GM12864 (cell line): Measurements from ENCODE around the gene VPS37C.
A peak's percentile ranks its signal among the peaks of the same experiment; 100 is the strongest.

Experiments
- DNase-seq: peaks from one replicate; pipeline ENCODE4 v3.0.0-alpha.2; 2011; ENCODE audit warnings: low read depth
- H3K4me3 ChIP-seq: 2 replicates; pipeline ENCODE4 v1.5.1; 2011; ENCODE audit warnings: mild to moderate bottlenecking, low read depth, low read length, control low read depth
- CTCF ChIP-seq: IDR thresholded peaks from 2 replicates; pipeline ENCODE4 v1.5.1; 2011; ENCODE audit warnings: low read depth, mild to moderate bottlenecking, moderate library complexity, low read length, control low read depth, inconsistent platforms; ENCODE audit errors: missing control alignments

Gene VPS37C

GRCh38 chr11:61195719-61196118 is 34.5 kb upstream of the VPS37C start:
- no peak for TF ChIP-seq CTCF
- no peak for DNase-seq
- H3K4me3 ChIP-seq = no peak overlapping the region

GRCh38 chr11:61194981-61195695 is 33.9 kb upstream of the VPS37C start:
- H3K4me3 ChIP-seq = no peak overlapping the region
- no peak for DNase-seq
- TF ChIP-seq CTCF = no peak

- no peak overlapping the region for H3K4me3 ChIP-seq
- no peak for DNase-seq
- no peak for TF ChIP-seq CTCF
Observed at GRCh38 chr11:61194169-61194671, 33.0 kb upstream of the VPS37C start.

GRCh38 chr11:61193596-61193995 is 32.4 kb upstream of the VPS37C start:
- no peak overlapping the region for H3K4me3 ChIP-seq
- no peak for TF ChIP-seq CTCF
- DNase-seq = no peak

GRCh38 chr11:61189933-61190332 is 28.7 kb upstream of the VPS37C start:
- no peak for DNase-seq
- TF ChIP-seq CTCF = no peak
- H3K4me3 ChIP-seq = no peak overlapping the region

- peak; percentile 95 for TF ChIP-seq CTCF
- H3K4me3 ChIP-seq = no peak overlapping the region
- peak; percentile 69 for DNase-seq
Observed at GRCh38 chr11:61187505-61188130, 26.4 kb upstream of the VPS37C start.

GRCh38 chr11:61186504-61186903 is 25.3 kb upstream of the VPS37C start:
- H3K4me3 ChIP-seq = no peak overlapping the region
- DNase-seq = no peak
- no peak for TF ChIP-seq CTCF
